SJCRH30 (cell line): ENCODE results near the gene RASGRP2. TPM values are rescaled to one million over a fixed set of nuclear protein-coding genes. Genes with fewer than 3 reads are reported as not detected.

Experiments
- DNase-seq, 2 experiments: peaks; one replicate each; pipeline ENCODE4 v3.0.0-alpha.2; 2015 to 2020
- H3K27ac ChIP-seq: fragments of 250-450 bp; sonication (Bioruptor Pico); 2 replicates; pipeline ENCODE4 v1.5.1; 2020; ENCODE audit warnings: mild to moderate bottlenecking, moderate library complexity
- H3K27me3 ChIP-seq: fragments of 250-450 bp; sonication (Bioruptor Pico); 2 replicates; pipeline ENCODE4 v1.5.1; 2020; ENCODE audit warnings: mild to moderate bottlenecking, moderate library complexity
- H3K36me3 ChIP-seq: fragments of 250-450 bp; sonication (Bioruptor Pico); 2 replicates; pipeline ENCODE4 v1.5.1; 2020; ENCODE audit warnings: mild to moderate bottlenecking, moderate library complexity
- H3K4me1 ChIP-seq: fragments of 250-450 bp; sonication (Bioruptor Pico); 2 replicates; pipeline ENCODE4 v1.5.1; 2020; ENCODE audit warnings: mild to moderate bottlenecking, moderate library complexity
- H3K4me3 ChIP-seq: fragments of 250-450 bp; sonication (Bioruptor Pico); 2 replicates; pipeline ENCODE4 v1.5.1; 2020; ENCODE audit warnings: mild to moderate bottlenecking, moderate library complexity
- H3K9me3 ChIP-seq: fragments of 250-450 bp; sonication (Bioruptor Pico); replicated peaks from 2 replicates; pipeline ENCODE4 v1.5.1; 2020; ENCODE audit warnings: mild to moderate bottlenecking, moderate library complexity
- total RNA-seq: library from RNA; depleted of rRNA; stranded (reverse); fragments of >200 nt; shearing (Covaris generic); gene quantifications from 2 replicates; pipeline ENCODE4 v1.2.3, GENCODE V29; 2014

RASGRP2 gene
- total RNA-seq, 1 experiment from 2014 or later, result 0.42 TPM

GRCh38 chr11:64726211-64726641 is 17.7 kb downstream of the RASGRP2 start:
- Histone ChIP-seq H3K27me3 (no peaks in the 10 kb centered on the region), H3K4me1 (no peaks in the 10 kb centered on the region), H3K9me3 (no peaks in the 10 kb centered on the region), H3K36me3 (no peaks in the 10 kb centered on the region), H3K4me3 (no peak overlapping the region), H3K27ac (no peak overlapping the region)
- no peak for DNase-seq

- H3K27me3 ChIP-seq, result no peaks in the 10 kb centered on the region
- DNase-seq, result no peak
- no peak overlapping the region for H3K4me3 ChIP-seq
- H3K9me3 ChIP-seq, result no peaks in the 10 kb centered on the region
- no peaks in the 10 kb centered on the region for H3K36me3 ChIP-seq
- no peaks in the 10 kb centered on the region for H3K4me1 ChIP-seq
- no peak overlapping the region for H3K27ac ChIP-seq
Measured at GRCh38 chr11:64724863-64725532, 18.9 kb downstream of the RASGRP2 start.

- no peaks in the 10 kb centered on the region for H3K4me1 ChIP-seq
- H3K36me3 ChIP-seq, result no peaks in the 10 kb centered on the region
- no peaks in the 10 kb centered on the region for H3K9me3 ChIP-seq
- H3K27ac ChIP-seq, result no peak overlapping the region
- H3K27me3 ChIP-seq, result no peaks in the 10 kb centered on the region
- H3K4me3 ChIP-seq, result no peak overlapping the region
- no peak for DNase-seq
Measured at GRCh38 chr11:64723907-64724862, 19.8 kb downstream of the RASGRP2 start.

- Histone ChIP-seq H3K27ac (peak within 1 kb of the TSS; percentile 29), H3K4me3 (peak within 1 kb of the TSS; percentile 66), H3K27me3 (no peaks in the 10 kb centered on the region), H3K36me3 (no peaks in the 10 kb centered on the region), H3K4me1 (no peaks in the 10 kb centered on the region), H3K9me3 (no peaks in the 10 kb centered on the region)
- peak; percentile 75 to 83 for DNase-seq
Measured at GRCh38 chr11:64723117-64723906, 20.6 kb downstream of the RASGRP2 start, which contains the start of gene NRXN2. TSS of gene NRXN2 (minus strand) at chr11:64723197. CDS start at chr11:64713699, 9,498 bp downstream.

GRCh38 chr11:64722141-64723065 is 21.5 kb downstream of the RASGRP2 start:
- no peaks in the 10 kb centered on the region for H3K9me3 ChIP-seq
- H3K27me3 ChIP-seq, result peaks cover under 1% of the 10 kb centered on the region
- no peaks in the 10 kb centered on the region for H3K4me1 ChIP-seq
- no peaks in the 10 kb centered on the region for H3K36me3 ChIP-seq
- DNase-seq, result no peak
- H3K27ac ChIP-seq, result no peak overlapping the region
- no peak overlapping the region for H3K4me3 ChIP-seq

GRCh38 chr11:64721359-64721699 is 22.6 kb downstream of the RASGRP2 start:
- H3K27ac ChIP-seq, result no peak overlapping the region
- H3K27me3 ChIP-seq, result peaks cover 7% of the 10 kb centered on the region
- H3K9me3 ChIP-seq, result no peaks in the 10 kb centered on the region
- DNase-seq, result no peak
- H3K4me1 ChIP-seq, result no peaks in the 10 kb centered on the region
- no peak overlapping the region for H3K4me3 ChIP-seq
- no peaks in the 10 kb centered on the region for H3K36me3 ChIP-seq

- no peak overlapping the region for H3K4me3 ChIP-seq
- no peaks in the 10 kb centered on the region for H3K36me3 ChIP-seq
- no peak for DNase-seq
- no peak overlapping the region for H3K27ac ChIP-seq
- peaks cover 7% of the 10 kb centered on the region for H3K27me3 ChIP-seq
- no peaks in the 10 kb centered on the region for H3K9me3 ChIP-seq
- H3K4me1 ChIP-seq, result no peaks in the 10 kb centered on the region
Measured at GRCh38 chr11:64720640-64721358, 23.1 kb downstream of the RASGRP2 start.

GRCh38 chr11:64720167-64720566 is 23.8 kb downstream of the RASGRP2 start:
- Histone ChIP-seq H3K4me1 (no peaks in the 10 kb centered on the region), H3K36me3 (no peaks in the 10 kb centered on the region), H3K9me3 (no peaks in the 10 kb centered on the region), H3K27me3 (peaks cover 7% of the 10 kb centered on the region), H3K4me3 (no peak overlapping the region), H3K27ac (no peak overlapping the region)
- no peak for DNase-seq

- DNase-seq, result no peak
- Histone ChIP-seq H3K4me1 (no peaks in the 10 kb centered on the region), H3K9me3 (no peaks in the 10 kb centered on the region), H3K36me3 (no peaks in the 10 kb centered on the region), H3K27ac (no peak overlapping the region), H3K4me3 (no peak overlapping the region), H3K27me3 (peaks cover 7% of the 10 kb centered on the region)
Measured at GRCh38 chr11:64719406-64719805, 24.5 kb downstream of the RASGRP2 start.

GRCh38 chr11:64718780-64719124 is 25.2 kb downstream of the RASGRP2 start:
- Histone ChIP-seq H3K27ac (no peak overlapping the region), H3K27me3 (peaks cover 7% of the 10 kb centered on the region), H3K4me1 (no peaks in the 10 kb centered on the region), H3K9me3 (no peaks in the 10 kb centered on the region), H3K36me3 (no peaks in the 10 kb centered on the region), H3K4me3 (no peak overlapping the region)
- no peak for DNase-seq

- no peak overlapping the region for H3K27ac ChIP-seq
- no peak for DNase-seq
- H3K4me1 ChIP-seq, result no peaks in the 10 kb centered on the region
- no peaks in the 10 kb centered on the region for H3K9me3 ChIP-seq
- no peaks in the 10 kb centered on the region for H3K36me3 ChIP-seq
- no peak overlapping the region for H3K4me3 ChIP-seq
- peaks cover 7% of the 10 kb centered on the region for H3K27me3 ChIP-seq
Measured at GRCh38 chr11:64718084-64718779, 25.7 kb downstream of the RASGRP2 start.

- H3K4me1 ChIP-seq, result no peaks in the 10 kb centered on the region
- no peak for DNase-seq
- H3K27me3 ChIP-seq, result peaks cover 7% of the 10 kb centered on the region
- no peaks in the 10 kb centered on the region for H3K9me3 ChIP-seq
- H3K4me3 ChIP-seq, result no peak overlapping the region
- no peak overlapping the region for H3K27ac ChIP-seq
- no peaks in the 10 kb centered on the region for H3K36me3 ChIP-seq
Measured at GRCh38 chr11:64717268-64717578, 26.7 kb downstream of the RASGRP2 start.
